Progenitor cell of endocrine pancreas (in vitro differentiated cells): ENCODE measurements around the gene SLC25A13. TPM values are rescaled to one million over a fixed set of nuclear protein-coding genes. Genes with fewer than 3 reads are reported as not detected.

ENCODE experiments used
- DNase-seq: peaks from one replicate; pipeline ENCODE4 v3.0.0; 2021; ENCODE audit warnings: low spot score; ENCODE audit not compliant: unreplicated experiment
- H3K27ac Mint-ChIP-seq: 2 replicates; pipeline ENCODE4 v1.8.0; 2021; ENCODE audit warnings: mild to moderate bottlenecking, moderate library complexity, mixed read lengths
- H3K27me3 Mint-ChIP-seq: 2 replicates; pipeline ENCODE4 v1.8.0; 2021; ENCODE audit warnings: mixed read lengths
- H3K36me3 Mint-ChIP-seq: 2 replicates; pipeline ENCODE4 v1.8.0; 2022; ENCODE audit warnings: mixed read lengths; ENCODE audit not compliant: insufficient read depth
- H3K4me1 Mint-ChIP-seq: 2 replicates; pipeline ENCODE4 v1.8.0; 2021; ENCODE audit warnings: low read depth, mixed read lengths
- H3K4me3 Mint-ChIP-seq: 2 replicates; pipeline ENCODE4 v1.8.0; 2021; ENCODE audit warnings: low read depth, mild to moderate bottlenecking, moderate library complexity, mixed read lengths
- H3K9me3 Mint-ChIP-seq: 2 replicates; pipeline ENCODE4 v1.8.0; 2021; ENCODE audit warnings: low read depth, mixed read lengths
- total RNA-seq: library from RNA; stranded (reverse); gene quantifications from 2 replicates; pipeline ENCODE4 v1.2.1, GENCODE V29; 2021
- TF ChIP-seq, protein P1 (sequence below): fragments of 200-600 bp; sonication (generic); IDR thresholded peaks from one replicate; pipeline ENCODE4 v1.5.0; 2021; ENCODE audit warnings: antibody characterized with exemption, mild to moderate bottlenecking; ENCODE audit not compliant: unreplicated experiment

The SLC25A13 gene
- total RNA-seq, 1 donor from 2014 or later, result 54.0 TPM

DNA sequence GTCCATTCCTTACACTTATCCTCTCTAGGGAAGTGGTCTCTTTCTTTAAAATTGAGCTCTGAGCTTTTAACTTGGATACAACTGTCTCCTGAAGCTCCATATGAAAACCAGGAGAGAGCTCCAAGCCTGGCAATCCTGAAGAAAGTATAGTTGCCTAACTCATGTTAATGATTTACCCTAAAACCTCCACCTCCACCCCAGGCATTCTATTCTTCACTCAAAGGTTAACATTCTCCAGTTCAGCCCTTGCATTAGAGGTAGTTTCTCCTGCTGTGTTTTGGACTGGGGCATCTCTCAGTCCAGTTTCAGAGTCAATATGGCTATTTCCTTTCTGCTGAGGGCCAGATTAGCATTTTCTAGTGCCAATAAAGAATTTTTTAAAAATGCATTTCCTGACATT is 195.5 kb downstream of the SLC25A13 start:
- Mint-ChIP-seq H3K27me3 (no peaks in the 10 kb centered on the region), H3K4me1 (peaks cover 12% of the 10 kb centered on the region), H3K36me3 (peaks cover 6% of the 10 kb centered on the region), H3K27ac (no peak overlapping the region), H3K4me3 (no peak overlapping the region), H3K9me3 (no peaks in the 10 kb centered on the region)
- TF ChIP-seq, protein P1, sequence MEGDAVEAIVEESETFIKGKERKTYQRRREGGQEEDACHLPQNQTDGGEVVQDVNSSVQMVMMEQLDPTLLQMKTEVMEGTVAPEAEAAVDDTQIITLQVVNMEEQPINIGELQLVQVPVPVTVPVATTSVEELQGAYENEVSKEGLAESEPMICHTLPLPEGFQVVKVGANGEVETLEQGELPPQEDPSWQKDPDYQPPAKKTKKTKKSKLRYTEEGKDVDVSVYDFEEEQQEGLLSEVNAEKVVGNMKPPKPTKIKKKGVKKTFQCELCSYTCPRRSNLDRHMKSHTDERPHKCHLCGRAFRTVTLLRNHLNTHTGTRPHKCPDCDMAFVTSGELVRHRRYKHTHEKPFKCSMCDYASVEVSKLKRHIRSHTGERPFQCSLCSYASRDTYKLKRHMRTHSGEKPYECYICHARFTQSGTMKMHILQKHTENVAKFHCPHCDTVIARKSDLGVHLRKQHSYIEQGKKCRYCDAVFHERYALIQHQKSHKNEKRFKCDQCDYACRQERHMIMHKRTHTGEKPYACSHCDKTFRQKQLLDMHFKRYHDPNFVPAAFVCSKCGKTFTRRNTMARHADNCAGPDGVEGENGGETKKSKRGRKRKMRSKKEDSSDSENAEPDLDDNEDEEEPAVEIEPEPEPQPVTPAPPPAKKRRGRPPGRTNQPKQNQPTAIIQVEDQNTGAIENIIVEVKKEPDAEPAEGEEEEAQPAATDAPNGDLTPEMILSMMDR, result no peak
- no peak for DNase-seq

DNA sequence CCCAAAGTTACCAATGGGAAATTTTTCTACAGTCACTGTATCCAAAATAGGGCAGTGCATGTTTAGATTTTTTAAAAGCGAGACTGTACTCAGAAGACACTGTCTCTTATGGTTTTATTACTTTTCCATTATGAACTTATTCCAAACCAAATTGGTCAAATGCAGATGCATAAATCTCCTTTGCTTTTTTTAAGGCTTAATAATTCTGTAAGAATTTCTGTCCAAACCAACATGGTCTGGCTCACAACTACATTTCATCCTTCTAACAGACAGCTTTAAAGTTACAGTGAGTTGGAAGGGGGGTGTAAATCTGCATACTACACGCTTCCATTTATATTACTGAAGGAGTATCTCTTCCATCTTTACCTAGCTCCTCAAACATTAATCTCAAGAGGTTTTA is 199.2 kb downstream of the SLC25A13 start:
- Mint-ChIP-seq H3K4me3 (no peak overlapping the region), H3K27ac (no peak overlapping the region), H3K9me3 (no peaks in the 10 kb centered on the region), H3K4me1 (peaks cover 12% of the 10 kb centered on the region), H3K36me3 (peaks cover 13% of the 10 kb centered on the region), H3K27me3 (no peaks in the 10 kb centered on the region)
- TF ChIP-seq, protein P1, result no peak
- no peak for DNase-seq

DNA sequence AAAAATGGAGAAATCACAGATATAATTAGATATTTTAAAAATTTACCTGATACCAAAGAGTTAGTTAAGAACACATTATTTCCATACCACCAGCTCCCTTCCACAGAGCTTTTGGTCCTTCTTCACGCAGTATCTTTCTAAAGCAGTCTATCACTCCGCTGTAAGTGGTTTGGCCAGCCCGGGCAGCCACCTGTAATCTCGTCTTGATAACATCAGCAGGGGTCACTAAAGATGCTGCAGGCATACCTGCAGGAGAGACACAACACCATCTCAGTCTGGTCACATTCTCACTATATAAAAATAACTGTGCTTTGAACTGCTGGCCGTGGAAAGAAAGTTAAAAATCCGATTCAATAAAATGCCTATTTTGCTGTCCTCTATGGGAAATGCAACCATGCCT is 200.1 kb downstream of the SLC25A13 start:
- H3K27me3 Mint-ChIP-seq, result no peaks in the 10 kb centered on the region
- peaks cover 11% of the 10 kb centered on the region for H3K4me1 Mint-ChIP-seq
- H3K36me3 Mint-ChIP-seq, result peaks cover 11% of the 10 kb centered on the region
- no peaks in the 10 kb centered on the region for H3K9me3 Mint-ChIP-seq
- no peak for DNase-seq
- H3K27ac Mint-ChIP-seq, result peak overlapping the region; percentile 15
- H3K4me3 Mint-ChIP-seq, result no peak overlapping the region
- TF ChIP-seq, protein P1, result no peak

DNA sequence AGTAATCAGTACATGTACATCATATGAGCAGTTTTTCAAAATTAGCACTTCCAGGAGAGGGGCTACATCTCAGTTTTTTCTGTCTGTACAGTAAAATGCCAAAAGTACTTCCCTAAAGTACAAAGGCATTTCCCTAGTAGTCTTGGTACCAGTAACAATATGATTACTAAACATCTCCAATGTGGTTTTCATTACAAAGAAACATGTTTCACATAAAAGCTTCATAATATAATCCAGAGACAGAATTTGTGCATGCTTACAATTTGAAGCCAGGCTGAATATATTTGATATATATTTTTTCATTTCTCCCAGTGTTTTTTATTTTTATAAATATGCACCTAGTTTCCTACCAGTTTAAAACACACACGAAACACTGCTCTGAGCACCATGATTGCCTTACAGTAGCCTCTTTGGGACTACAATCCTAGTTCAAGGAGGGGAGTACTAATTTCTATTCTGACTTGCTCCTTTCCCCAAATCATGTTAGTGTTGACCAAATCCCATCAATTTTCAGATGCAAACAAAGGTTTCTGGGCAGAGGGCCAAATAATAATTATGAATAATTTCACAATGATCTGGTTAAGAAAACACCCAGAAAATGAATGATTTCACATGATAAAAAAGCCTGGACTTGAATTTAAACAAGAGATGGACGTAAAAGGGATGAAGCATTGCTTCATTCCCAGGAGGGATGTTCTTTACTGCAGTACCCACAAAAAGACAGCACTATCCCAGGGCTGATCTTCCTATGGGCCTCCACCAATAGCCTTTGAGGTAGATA is 201.3 kb downstream of the SLC25A13 start:
- Mint-ChIP-seq H3K27ac (no peak overlapping the region), H3K9me3 (no peaks in the 10 kb centered on the region)

DNA sequence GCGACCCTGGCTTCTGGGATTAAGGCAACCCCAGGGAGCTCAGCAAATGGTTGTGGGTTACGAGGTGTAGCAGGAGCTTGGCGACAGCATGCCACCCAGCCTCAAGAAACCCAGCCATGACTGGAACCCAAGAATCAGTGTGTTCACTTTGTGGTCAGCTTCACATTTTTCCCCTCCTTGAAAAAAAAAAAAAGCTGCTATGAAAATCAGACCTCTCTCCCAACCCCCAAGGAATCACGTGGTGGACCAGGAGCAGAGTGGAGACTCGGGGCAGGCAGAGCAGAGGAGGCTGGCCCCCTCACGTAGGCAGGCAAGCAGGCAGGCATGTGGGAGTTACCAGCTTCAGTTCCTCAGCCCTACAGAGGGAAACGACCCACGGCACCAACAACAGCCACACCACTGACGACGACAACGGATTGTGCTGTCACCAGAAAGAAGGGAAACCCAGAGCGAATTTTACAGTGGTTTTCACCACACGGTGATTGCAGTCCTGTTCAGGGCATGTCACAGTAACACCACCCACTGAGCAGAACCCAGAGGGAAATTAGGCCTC is 203.4 kb downstream of the SLC25A13 start:
- no peak for DNase-seq
- TF ChIP-seq, protein P1, result no peak
- no peaks in the 10 kb centered on the region for H3K27me3 Mint-ChIP-seq
- peak overlapping the region; percentile 52 for H3K27ac Mint-ChIP-seq
- no peak overlapping the region for H3K4me3 Mint-ChIP-seq
- H3K36me3 Mint-ChIP-seq, result peaks cover 11% of the 10 kb centered on the region
- H3K4me1 Mint-ChIP-seq, result peaks cover 3% of the 10 kb centered on the region
- H3K9me3 Mint-ChIP-seq, result no peaks in the 10 kb centered on the region

More for the DNA sequence above, 201.3 kb downstream of the SLC25A13 start:
- no peaks in the 10 kb centered on the region for H3K27me3 Mint-ChIP-seq
- TF ChIP-seq, protein P1, result no peak
- no peak for DNase-seq
- H3K4me1 Mint-ChIP-seq, result peaks cover 3% of the 10 kb centered on the region
- H3K36me3 Mint-ChIP-seq, result peaks cover 11% of the 10 kb centered on the region
- H3K4me3 Mint-ChIP-seq, result no peak overlapping the region
